Adipose tissue (tissue), 3 donors: ENCODE data around the gene ANKRD18A. TPM values are rescaled to one million over a fixed set of nuclear protein-coding genes. Genes with fewer than 3 reads are reported as not detected.

Experiments
- H3K27ac ChIP-seq: one replicate; pipeline ENCODE4 v1.5.1; 2013; ENCODE audit warnings: low read depth, low read length
- WGBS, 3 donors: extraction: QIAGEN DNeasy Blood & Tissue Kit; methylation state at CpG; one replicate each; pipeline ENCODE4 v1.1.7; 2013; 5-methylcytosine and 5-hydroxymethylcytosine counted together
- polyA plus RNA-seq, 3 donors: library from polyadenylated mRNA; stranded (reverse); fragments of 200-250 nt; gene quantifications; one replicate each; pipeline ENCODE4 v1.2.3, GENCODE V29; 2013
- donor health status: healthy with polysubstance abuse.
- donor health status: Bipolar disorder and iron deficiency.
- donor health status: healthy.

The ANKRD18A gene
- polyA plus RNA-seq: under 1 TPM in 2 of 3 donors, not detected in 1; 0.09 to 0.78 TPM

DNA sequence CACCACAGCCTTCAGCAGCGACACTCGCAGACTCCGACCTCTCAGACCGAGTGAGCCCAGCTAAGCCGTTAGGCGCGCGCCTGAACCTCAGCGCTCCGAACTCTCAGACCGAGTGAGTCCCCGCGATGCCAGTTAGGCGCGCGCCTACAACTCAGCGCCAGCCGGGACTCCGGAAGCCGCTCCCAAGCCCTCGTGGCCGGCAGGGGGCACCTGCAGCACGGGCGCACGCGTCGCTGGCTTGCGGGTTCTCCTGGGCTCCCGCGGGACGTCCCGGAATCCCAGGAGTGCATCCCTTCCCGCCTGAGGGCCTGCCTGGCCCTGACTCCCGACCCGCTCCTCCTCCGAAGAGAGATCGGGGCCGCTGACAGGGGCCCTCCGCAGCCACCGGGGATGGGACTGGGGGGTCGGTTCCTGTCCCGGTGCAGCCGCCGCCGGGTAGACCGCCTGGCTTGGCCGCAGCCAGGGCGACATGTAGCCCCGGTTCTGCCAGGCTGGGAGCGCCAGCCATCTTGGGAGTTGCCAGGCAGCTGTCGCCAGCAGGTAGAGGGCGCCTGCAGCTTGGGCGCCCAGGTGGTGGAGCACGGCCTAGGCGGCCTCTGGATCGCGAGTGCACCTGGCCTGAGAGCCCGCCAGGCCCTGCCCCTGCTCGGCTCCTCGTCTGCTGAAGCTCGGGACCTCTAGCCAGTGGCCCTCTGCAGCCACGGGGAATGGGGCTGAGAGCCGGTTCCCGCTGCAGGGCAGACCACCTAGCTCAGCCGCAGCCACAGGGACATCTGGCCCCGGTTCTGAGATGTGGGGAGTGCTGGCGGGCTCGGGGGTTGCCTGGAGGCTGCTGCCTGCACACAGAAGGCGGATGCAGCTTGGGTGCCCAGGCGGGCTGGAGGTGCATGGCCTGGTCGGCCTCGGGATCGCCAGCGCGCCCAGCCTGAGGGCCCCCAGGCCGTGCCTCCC, at the start of gene ANKRD18A:
Gene ANKRD18A, minus strand, starts transcription at position 114 of the 951 bp plus-strand sequence. CDS start 311 bp downstream, outside the sequence.
- WGBS, 3 donors: 1 to 2% (median 1%) methylated on average over 61 to 76 of the region's 76 CpGs
- H3K27ac ChIP-seq: no peak within 1 kb of the TSS

DNA sequence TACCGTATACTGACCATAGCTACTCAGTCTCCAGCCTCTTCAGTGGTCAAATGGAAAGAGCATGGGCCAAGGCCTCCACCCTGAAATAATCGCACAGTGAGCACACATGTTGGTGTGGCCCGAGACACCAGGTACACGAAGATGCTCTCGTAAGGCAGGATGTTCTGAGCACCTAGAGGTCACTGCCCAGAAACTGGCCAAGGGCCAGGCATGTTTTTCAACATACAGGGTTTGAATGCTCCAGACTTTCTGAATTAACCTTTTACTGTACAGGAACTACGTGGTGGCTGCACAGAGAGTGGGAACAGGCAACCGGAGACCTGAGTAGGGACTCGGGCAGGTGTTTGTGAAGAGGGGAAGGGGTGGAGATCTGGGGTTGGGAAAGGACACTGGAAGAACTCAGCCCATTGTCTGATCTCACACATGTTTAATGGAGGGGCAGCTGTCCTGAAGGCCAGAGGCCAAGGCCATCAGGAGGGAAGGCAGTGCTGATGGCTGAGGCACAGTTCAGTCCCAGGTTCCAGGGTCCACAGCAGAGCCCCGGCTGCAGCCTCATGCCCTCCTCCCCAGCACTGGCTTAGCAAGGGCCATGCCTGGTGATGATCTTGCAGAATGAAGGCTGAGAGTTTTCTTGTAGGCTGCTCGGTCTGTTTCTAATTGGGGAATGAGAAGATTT, 48.5 kb upstream of the ANKRD18A start:
- WGBS, 3 donors: 86 to 87% (median 87%) methylated on average over 10 of the region's 10 CpGs

DNA sequence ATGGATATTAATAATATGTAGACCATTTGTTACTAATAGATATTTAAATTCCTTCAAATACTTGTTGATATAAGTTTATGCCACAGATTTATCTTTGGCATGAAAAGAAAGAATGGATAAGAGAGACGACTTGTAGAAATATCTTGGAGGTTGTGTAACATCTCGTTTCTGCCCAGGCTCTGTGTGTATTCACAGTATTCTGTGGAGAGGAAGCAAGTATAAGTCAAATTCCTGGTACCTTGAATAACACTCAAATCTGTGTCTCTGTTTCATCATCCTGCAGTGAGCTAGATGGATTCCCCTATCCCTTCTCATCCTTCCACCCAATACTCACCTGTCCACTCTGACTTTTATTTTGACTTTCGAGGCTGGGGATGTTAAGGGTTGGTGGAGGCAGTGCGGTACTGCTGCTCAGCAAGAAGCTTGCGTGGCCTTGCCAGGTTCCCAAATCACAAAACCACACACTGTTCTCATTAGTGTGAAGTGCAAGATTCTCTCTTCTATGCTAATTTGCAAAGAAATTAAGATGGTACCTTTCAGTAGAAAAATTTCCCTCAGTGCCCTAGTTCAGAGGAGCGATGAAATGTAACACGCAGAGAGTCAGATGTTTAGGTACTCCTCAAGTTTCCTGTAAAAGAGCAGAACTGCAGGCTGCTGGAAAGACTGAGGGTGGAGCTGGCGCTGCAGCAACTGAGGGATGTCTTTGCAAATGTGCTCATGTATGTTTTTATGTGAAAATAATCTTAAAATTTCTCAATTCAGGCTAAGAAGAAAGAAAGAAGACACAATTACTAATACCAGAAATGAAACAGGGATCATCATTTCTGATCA, 42.6 kb upstream of the ANKRD18A start:
- 51 to 59% (median 53%) methylated on average over 8 of the region's 8 CpGs for WGBS, 3 donors
- no peak overlapping the region for H3K27ac ChIP-seq

More for the DNA sequence above, 48.5 kb upstream of the ANKRD18A start:
- no peak overlapping the region for H3K27ac ChIP-seq

DNA sequence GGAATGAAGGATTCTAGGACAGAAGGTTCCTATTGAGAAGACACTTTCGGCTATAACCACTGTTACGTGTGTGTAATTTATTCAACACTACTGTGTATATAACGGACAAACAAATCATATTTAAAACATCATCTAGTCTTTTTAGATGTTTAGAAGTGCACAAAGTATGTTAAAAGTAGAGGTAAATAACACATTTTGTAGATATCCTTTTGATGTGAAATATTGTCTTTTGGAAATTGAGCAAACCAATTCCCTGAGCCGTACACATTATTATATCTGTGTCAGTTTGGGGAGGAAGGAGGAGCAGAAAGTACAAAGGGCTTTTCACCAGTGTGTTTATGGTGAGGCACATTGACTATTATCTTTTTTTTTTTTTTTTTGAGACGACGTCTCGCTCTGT, 39.1 kb upstream of the ANKRD18A start:
- 88 to 93% (median 92%) methylated on average over 7 of the region's 7 CpGs for WGBS, 3 donors
- H3K27ac ChIP-seq: no peak overlapping the region

DNA sequence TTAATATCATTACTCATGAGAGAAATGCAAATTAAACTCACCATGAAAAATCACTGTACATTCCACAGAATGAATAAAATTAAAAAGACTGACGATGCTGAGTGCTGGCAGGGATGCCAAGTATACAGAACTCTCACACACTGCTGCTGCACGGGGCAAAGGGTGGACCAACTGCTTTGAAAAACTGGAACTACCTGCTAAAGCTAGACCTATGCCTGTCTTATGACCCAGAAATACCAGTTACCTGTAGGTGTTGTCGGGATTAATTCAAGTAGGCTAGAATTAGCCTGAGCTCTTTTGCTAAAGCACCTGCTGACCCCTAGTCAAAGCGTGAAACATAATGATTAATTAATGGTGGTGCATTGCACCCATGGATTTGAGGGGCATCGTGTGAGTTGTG, 36.5 kb upstream of the ANKRD18A start:
- no peak overlapping the region for H3K27ac ChIP-seq
- WGBS, 3 donors: 33 to 67% (median 34%) methylated on average over 5 of the region's 5 CpGs

DNA sequence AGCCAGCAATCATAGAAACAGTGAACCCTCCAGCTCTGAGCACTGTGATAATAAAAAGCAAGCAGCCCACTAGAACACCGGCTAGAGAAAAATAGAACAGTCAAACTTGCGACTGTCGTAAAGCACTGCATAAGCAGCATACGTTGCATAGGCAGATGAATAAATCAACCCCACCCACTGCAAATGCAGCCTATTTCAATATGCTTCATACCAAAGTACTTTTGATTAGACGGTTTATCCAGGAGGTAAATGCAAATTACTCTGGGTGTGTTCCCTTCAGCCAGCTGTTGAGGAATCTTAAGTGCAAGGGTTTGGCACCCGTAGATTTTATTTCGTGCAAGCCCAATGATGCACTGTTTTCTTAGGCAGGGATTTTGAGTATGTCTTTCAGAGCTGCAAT, 32.1 kb upstream of the ANKRD18A start:
- 74 to 76% (median 75%) methylated on average over 7 of the region's 7 CpGs for WGBS, 3 donors
- no peak overlapping the region for H3K27ac ChIP-seq

DNA sequence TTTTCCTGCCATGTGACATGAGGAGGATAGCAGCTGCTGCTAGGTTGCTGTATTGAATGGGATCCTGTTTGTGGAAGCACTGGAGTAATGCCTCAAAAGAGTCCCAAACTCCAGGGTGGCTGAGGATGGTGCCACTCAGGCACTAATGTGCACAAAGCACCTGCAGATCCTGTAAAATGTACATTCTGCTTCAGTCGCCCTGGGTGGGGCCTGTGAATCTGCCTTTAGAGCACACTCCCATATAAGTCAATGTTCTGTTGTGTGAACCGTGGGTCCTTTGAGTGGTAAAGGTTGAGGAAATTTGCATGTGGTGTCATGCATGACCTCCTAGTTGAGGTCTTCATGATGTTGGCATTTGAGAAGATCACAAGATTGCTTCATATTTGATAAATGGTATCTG, 31.6 kb upstream of the ANKRD18A start:
- H3K27ac ChIP-seq: no peak overlapping the region
- WGBS, 3 donors: 64 to 77% (median 69%) methylated on average over 2 of the region's 2 CpGs

DNA sequence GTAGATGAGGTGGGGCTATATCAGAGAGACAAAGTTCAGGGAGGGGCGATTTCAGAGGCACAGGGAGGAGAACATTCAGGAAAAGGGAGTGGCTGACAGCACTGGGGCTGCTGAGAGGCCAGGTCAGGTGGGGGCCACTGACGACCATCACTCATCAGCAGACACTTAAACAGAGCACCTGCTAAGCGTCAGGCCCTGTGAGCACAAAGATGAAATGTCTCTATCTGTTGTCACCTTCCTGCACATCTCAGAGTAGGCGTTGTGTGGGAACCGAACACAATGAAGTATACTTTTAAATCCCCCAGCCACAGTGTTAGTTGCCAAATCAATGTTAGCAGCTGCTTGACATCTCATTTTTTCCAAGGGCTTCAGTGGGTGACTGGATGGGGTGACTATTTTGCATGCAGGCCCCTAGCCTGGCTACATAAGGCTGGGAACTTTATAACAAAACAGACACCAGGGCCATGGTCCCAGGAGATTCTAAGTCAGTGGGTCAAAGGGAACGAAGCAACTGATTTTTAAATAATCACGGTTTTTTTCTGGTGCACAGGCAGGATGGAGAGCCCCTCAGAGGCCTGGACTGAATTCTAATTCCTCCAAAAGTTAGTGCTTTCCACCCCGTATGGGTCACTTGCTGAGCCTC, 31.1 kb upstream of the ANKRD18A start:
- 57 to 68% (median 64%) methylated on average over 8 of the region's 8 CpGs for WGBS, 3 donors
- H3K27ac ChIP-seq: no peak overlapping the region

DNA sequence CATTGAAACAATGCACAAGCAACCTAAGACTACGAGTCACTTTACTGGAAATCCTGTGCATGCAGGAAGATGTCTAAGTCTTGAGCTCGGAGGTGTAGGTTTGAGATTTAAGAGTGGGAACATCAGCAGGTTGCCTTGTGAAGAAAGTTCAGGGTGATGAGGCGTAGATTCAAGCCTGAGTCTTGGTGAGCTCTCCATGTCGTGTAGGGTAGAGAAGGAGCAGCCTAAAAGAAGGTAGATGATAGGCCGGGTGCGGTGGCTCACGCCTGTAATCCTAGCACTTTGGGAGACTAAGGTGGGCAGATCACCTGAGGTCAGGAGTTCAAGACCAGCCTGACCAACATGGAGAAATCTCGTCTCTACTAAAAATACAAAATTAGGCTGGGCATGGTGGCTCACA, 30.2 kb upstream of the ANKRD18A start:
- no peak overlapping the region for H3K27ac ChIP-seq
- WGBS, 3 donors: 86 to 93% (median 91%) methylated on average over 8 of the region's 8 CpGs

DNA sequence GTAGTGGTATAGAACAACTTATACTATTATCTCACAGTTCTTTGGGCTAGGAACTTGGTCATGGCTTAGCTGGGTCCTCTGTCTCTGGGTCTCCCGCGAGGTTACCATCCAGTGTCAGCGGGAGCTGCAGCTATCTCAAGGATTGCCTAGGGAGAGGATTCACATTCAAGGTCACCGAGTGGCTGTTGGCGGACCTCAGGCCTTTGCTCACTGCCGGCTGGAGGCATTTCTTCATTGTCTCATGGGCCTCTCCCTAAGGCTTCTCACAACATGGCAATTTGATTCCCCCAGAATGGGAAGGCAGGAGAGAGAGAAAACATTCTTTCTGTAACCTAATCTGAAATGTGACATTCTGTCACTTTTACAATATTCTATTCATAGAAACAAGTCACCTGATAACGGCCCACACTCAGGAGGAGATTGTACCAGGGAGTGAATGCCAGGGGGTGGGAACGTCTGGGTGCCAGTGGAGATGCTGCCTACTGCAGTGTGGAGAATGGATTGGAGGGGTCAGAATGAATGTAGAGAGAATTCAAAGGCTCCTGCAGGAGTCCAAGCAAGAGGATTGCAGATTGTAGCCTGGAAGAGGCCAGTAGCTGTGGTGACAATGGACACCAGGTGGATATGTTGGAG, 29.5 kb upstream of the ANKRD18A start:
- WGBS, 3 donors: 75 to 92% (median 92%) methylated on average over 8 of the region's 8 CpGs
- H3K27ac ChIP-seq: no peak overlapping the region

DNA sequence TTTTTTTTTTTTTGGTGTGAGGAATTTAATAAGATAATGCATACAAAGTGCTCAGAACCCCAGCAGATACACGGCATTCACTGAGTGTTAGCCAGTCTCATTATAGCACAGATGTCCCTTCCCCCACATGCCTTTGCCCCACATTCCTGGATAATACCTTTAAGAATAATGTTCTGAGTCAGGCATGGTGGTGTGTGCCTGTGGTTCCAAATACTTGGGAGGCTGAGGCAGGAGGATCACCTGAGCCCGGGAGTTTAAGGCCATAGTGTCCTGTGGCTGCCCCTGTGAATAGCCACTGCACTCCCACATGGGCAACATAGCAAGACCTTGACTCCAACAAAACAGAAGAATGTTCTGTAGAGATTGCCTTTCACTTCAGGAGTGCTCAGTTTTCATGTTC, 24.2 kb upstream of the ANKRD18A start:
- WGBS, 3 donors: 26 to 43% (median 36%) methylated on average over 2 of the region's 2 CpGs

DNA sequence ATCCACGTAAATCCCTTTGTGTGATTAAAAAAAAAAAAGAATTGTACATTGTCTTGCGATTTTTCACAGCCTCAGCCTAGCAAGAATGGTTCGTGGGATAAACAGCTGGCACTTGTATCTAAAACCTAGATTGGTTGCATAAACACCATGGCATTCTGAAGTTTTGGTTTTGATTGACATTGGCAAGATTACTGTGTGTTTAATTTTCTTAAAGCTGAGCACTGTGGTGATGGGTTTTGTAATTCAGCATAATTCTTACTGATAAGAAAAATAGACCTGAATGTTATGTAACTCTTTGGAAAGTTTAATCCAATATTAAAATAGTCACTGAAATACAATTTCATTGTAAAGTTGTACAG, 23.4 kb upstream of the ANKRD18A start:
- 66 to 83% (median 82%) methylated on average over 3 of the region's 3 CpGs for WGBS, 3 donors
- H3K27ac ChIP-seq: no peak overlapping the region

More for the DNA sequence above, 24.2 kb upstream of the ANKRD18A start:
- H3K27ac ChIP-seq: no peak overlapping the region

DNA sequence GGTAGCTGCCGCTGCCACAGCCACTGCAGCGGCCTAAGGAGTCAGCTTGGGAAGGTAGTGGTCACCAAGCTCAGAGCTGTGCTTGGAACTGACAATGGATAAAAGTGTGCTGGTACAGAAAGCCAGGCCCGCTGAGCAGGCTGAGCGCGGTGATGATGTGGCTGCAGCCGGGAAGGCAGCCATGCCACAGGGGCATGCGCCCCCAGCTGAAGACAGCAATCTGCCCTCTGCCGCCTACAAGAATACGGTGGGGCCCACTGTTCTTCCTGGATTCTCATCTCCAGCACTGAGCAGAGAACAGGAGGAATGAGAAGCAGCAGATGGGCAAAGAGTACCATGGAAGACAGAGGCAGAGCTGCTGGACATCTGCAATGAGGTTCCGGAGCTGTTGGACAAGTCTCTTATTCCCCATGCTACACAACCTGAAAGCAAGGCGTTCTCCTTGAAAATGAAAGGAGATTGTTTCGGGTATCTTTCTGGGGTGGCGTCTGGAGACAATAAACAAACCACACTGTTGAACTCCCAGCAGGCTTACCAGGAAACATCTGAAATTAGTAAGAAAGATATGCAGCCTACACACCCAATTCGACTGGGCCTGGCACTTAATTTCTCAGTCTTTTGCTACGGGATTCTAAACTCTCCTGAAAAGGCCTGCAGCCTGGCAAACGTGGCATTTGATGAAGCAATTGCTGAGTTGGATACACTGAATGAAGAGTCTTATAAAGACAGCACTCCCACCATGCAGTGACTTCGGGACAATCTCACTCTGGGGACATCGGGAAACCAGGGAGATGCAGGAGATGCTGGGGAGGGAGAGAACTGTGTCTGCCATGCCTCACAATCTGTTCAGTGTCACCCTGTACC, 22.8 kb upstream of the ANKRD18A start:
- 79 to 84% (median 84%) methylated on average over 18 of the region's 18 CpGs for WGBS, 3 donors
- no peak overlapping the region for H3K27ac ChIP-seq

DNA sequence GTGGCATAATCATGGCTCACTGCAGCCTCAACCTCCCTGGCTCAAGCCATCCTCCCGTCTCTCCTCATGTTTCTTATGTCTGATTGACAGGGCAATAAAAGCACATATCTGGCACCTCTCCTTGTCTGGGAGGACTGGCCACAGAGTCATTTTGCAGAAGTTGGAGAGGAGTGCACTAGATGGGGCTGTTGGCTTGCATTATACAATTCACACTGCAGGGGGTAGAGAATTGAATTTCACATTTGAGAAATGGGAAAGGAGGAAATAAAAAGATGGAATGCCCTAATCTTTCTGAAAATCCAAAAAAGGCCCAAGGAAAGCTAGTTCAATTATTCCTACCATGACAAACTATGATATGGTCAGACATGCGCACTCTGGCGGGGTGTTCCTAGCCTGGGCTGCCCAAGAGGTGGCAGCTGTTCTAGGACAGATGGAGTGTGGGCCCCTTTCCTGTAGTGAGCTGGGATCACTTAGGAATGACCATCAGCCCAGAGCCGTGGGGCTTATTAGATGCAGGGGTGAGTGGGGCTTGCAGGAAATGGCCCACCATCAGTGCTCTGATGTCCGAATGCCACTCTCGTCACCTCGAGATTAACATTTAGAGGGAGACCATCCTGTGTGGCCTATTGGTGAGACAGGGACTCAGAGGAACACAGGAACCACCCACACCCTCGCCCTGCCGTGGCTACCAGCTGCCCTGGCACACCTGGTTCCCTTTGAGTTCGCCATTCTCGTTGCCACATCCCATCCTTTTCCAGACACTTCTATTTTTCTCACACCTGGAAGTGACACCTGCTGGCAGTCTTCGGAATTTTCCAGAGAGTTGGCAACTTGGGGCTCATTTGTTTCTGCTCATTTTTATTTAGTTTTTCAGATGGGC, 21.8 kb upstream of the ANKRD18A start:
- no peak overlapping the region for H3K27ac ChIP-seq
- whole genome bisulfite sequencing, 3 donors: 44 to 58% (median 57%) methylated on average over 12 of the region's 12 CpGs

DNA sequence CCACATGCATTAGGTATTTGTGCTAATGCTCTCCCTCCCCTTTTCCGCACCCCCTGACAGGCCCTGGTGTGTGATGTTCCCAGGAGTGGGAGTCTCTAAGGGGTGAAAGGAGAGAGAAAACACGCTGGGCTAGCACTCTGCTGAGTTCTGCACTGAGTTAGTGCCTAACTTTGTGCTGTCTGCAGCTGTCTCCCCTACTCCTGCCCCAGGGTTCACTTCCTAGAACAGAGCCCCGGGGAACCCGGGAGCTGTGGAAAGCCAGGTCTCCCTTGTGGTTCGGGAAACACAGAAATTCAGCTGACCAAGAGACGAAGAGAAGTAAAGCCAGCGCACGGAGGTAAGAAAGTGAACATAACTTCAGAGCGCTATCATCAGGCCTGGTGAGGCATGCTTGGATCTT, 20.7 kb upstream of the ANKRD18A start:
- 78 to 92% (median 89%) methylated on average over 9 of the region's 9 CpGs for WGBS, 3 donors
- H3K27ac ChIP-seq: no peak overlapping the region

DNA sequence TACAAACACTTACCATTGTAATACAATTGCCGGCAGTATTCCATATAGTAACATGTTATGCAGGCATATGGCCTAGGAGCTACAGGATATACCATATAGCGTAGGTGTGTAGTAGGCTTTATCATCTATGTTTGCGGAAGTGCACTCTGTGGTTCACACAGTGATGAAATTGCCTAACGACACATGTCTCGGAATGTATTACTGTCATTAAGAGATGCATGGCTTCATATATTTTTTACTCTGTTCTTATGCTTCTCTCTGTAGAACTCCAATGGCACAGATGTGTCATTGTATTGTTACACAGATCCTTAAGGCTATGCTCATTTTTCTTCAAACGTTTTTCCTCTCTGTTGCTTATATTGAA, 19.2 kb upstream of the ANKRD18A start:
- H3K27ac ChIP-seq: no peak overlapping the region
- 61 to 78% (median 69%) methylated on average over 6 of the region's 6 CpGs for WGBS, 3 donors
